HG03457 (cell line): ENCODE measurements around the gene APOBEC3F.
"Not testable (repeated sequence)": the region's sequence is repeated elsewhere in the genome, so short reads cannot be mapped to it uniquely, and the experiment has no call there.

Source experiments
- ATAC-seq: cut with Tn5 transposase; IDR thresholded peaks from one replicate; pipeline ENCODE4 v1.9.1; 2021; ENCODE audit warnings: moderate number of reproducible peaks; ENCODE audit not compliant: unreplicated experiment

APOBEC3F gene

DNA sequence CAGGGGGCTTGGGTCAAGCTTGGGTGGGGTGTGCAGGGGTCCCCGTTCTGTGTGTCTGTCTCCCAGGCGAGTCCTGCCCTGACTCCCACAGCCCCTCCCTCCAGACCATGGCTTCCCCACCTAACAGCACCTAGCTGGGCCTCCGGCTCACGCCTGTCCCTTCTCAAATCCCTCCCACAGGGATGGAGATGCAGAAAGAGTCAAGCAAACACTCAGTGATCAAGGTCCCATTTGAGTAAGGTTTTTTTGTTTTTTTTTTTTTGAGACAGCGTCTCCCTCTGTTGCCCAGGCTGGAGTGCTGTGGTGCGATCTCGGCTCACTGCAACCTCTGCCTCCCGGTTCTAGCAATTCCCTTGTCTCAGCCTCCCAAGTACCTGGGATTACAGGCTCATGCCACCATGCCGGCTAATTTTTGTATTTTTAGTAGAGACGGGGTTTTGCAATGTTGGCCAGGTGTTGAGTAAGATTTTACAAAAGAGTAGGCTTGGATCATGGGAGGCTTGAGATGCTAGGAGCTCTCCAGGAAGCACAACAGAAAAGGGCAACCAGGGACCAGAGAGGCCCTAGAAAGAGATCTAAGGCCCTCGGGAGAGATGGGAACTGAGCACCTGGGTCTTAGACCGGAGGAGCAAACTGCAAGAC is 14.0 kb upstream of the APOBEC3F start:
- ATAC-seq = no peak

DNA sequence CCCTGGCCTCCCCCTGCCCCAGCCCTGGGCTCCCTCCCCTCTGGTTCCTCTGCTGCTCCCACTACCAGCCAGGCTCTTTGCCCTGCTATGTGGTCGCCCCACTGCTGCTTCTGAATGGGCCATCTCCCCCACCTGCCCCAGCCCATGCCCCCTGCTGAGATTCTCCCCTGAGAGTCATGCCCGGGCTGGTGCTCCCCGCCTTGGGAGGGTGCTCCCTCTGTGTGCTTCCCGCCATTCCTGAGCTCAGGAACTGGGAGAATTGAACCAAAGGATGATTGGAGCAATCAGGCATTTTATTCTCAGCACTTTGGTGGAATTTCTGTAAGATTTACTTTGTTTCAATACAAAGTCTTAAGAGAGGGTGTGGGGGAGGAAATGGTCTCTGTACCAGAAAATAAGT is 12.9 kb upstream of the APOBEC3F start:
- ATAC-seq = no peak

DNA sequence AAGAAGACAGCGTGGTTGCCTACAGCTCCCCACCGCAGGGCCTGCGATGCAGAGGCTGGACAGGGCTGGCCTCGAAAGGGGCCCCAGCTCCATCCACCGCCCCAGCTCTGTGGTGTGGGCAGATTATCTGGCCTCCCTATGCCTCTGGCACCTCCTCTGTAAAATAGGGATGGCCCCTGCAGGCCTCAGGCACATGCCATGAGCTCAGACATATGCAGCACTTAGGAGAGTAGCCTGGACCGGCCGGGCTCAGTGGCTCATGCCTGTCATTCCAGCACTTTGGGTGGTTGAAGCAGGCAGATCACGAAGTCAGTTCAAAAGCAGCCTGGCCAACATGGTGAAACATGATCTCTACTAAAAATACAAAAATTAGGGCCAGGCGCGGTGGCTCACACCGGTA is 12.4 kb upstream of the APOBEC3F start:
- no peak for ATAC-seq

DNA sequence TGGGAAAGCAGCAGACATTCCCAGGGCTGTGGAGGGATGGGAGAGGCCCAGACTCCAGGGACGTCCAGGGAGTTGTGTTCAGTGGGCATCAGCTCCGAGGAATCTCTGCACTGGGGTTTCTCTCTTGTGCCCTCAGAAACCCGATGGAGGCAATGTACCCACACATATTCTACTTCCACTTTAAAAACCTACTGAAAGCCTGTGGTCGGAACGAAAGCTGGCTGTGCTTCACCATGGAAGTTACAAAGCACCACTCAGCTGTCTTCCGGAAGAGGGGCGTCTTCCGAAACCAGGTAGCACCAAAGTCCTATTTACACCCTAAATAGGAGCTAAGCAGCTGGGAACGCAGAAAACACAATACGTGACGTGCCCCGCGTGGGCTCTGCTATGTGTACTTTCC is 11.4 kb upstream of the APOBEC3F start:
- no peak for ATAC-seq

DNA sequence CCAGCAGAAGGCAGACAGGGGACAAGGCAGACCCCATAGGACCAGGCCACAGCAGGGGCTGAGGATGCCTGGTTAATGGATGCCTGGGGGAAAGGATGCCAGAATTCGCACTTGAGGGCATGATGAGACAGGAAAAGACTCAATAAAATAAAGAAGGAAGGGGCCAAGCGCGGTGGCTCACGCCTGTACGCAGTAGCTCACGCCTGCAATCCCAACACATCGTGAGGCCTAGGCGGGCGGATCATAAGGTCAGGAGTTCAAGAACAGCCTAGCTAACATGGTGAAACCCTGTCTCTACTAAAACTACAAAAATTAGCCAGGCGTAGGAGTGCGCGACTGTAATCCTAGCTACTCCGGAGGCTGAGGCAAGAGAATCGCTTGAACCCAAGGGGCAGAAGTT is 10.0 kb upstream of the APOBEC3F start:
- ATAC-seq = no peak

DNA sequence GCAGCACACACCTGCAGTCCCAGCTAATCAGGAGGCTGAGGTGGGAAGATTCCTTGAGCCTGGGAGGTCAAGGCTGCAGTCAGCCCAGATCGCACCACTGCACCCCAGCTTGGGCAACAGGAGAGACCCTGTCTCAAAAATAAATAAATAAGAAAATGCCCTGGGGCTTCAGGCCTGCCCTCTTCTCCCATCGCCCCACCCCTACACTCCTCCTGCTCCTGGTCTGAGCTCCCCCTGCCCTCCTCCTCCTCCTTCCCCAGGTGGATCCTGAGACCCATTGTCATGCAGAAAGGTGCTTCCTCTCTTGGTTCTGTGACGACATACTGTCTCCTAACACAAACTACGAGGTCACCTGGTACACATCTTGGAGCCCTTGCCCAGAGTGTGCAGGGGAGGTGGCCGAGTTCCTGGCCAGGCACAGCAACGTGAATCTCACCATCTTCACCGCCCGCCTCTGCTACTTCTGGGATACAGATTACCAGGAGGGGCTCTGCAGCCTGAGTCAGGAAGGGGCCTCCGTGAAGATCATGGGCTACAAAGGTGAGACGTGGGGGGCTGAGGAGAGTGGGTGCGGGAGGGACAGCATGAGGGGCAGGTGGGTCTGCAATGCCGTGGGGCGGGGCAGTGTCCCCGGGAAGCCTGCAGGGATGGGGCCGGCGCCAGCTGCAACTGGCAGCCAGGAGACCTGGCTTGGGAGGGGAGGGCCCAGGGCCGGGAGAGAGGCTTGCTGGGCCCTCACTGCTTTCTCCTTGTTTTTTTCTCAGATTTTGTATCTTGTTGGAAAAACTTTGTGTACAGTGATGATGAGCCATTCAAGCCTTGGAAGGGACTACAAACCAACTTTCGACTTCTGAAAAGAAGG is 9.0 kb upstream of the APOBEC3F start:
- ATAC-seq = not testable (repeated sequence)

DNA sequence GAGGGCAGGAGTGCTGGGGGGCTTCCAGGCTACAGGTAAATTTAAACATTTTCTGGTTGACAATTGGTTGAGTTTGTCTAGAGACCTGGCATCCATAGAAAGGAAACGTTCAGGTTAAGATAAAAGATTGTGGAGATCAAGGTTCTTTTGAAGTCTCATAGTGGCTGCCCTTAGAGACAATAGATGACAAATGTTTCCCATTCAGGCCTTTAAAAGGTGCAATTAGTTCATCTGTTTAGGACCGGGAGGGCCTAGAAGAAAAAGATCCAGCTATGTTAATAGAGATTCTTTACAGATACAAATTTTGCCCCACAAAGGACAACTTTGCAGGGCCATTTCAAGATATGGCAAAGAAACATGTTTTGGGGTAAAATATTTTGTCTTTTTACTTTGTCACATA is 3.6 kb upstream of the APOBEC3F start:
- ATAC-seq = not testable (repeated sequence)

DNA sequence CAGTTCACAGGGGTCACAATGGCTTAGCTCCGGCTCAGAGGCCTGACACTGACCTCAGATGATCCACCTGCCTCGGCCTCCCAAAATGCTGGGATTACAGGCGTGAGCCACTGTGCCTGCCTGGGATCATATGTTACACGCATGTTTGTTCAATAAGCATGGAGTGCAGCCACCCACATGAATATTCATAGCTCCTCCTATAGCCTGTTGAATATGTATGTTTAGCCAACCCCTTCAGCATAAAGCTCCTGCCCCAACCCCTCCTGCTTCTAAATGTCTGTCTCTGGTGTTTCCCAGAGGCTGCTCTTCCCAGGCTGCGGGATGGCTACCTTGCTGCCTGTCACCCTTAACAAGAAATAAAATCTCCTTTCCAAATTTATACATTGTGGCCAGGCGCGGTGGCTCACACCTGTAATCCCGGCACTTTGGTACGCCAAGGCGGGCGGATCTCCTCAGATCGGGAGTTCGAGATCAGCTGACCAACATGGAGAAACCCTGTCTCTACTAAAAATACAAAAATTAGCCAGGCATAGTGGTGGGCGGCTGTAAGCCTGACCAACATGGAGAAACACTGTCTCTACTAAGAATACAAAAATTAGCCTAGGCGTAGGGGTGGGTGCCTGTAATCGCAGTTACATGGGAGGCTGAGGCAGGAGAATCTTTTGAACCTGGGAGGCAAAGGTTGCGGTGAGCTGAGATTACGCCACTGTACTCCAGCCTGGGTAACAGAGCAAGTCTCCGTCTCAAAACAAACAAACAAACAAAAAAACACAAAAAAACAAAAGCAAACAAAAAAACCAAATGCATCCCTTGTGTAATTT is 1.1 kb upstream of the APOBEC3F start:
- no peak for ATAC-seq

DNA sequence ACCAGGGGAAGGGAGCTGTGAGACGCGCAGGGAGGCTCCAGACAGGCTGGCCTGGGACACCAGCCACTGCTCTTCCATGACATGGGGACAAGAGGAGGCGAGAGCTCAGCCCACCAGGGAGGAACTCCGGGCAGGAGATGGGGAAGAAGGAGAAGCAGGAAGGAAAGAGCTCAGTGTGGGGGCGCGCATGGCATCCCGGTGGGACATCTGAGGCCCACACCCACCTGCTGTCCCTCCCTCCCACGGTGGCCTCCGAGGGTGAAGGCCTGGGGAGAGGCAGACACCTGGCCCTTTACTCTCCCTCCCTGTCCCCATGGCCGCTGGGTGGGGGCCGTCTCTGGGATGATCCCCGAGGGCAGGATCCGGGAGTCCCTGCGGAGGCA is 518 bp upstream of the APOBEC3F start:
- ATAC-seq = not testable (repeated sequence)

DNA sequence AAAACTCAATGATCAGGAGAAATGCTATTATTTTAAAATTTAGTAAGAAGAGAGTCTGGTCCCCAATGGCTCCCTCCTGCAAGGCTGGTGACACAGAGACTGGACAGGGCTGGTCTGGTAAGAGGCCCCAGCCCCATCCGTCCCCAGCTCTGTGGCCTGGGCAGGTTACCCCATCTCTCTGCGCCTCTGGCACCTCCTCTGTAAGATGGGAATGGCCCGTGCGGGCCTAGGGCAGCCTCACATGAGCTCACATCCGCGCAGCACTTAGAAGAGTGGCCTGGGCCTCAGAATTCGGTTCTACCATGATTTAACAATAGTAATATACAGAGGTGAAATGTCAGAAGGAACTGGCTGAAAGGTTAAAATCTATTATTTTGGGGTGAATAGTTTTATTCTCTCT is 1.2 kb downstream of the APOBEC3F start:
- no peak for ATAC-seq

DNA sequence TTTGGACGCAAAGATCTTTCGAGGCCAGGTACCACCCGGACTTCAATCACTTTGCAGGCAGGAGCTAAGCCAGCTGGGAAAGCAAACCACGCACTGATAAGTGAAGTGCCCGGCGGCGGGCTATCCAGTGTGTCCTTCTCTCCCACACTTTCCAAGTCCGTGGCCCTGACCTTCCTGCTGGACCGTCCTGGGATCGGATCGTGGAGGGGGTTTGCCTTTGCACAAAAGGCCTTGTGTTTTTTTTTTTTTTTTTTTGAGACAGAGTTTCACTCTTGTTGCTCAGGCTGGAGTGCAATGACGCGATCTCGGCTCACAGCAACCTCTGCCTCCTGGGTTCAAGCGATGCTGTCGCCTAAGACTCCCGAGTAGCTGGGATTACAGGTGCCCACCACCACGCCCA is 2.4 kb downstream of the APOBEC3F start:
- ATAC-seq = not testable (repeated sequence)

DNA sequence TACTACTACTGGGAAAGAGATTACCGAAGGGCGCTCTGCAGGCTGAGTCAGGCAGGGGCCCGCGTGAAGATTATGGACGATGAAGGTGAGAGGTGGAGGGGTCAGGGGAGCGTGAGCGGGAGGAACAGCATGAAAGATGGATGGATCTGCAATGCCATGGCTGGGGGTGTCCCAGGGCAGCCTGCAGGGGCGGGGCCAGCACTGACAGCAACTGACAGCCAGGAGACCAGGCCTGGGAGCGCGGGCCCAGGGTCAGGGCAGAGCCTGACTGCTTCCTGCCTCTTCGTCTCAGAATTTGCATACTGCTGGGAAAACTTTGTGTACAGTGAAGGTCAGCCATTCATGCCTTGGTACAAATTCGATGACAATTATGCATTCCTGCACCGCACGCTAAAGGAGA is 4.5 kb downstream of the APOBEC3F start:
- ATAC-seq = not testable (repeated sequence)

DNA sequence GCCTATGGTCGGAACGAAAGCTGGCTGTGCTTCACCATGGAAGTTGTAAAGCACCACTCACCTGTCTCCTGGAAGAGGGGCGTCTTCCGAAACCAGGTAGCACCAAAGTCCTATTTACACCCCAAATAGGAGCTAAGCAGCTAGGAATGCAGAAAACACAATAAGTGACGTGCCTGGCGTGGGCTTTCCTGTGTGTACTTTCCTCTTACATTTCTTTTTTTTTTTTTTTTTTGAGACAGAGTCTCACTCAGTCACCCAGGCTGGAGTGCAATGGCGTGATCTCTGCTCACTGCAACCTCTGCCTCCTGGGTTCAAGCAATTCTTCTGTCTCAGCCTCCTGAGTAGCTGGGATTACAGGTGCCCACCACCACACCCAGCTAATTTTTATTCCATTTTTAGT is 8.8 kb downstream of the APOBEC3F start:
- not testable (repeated sequence) for ATAC-seq

DNA sequence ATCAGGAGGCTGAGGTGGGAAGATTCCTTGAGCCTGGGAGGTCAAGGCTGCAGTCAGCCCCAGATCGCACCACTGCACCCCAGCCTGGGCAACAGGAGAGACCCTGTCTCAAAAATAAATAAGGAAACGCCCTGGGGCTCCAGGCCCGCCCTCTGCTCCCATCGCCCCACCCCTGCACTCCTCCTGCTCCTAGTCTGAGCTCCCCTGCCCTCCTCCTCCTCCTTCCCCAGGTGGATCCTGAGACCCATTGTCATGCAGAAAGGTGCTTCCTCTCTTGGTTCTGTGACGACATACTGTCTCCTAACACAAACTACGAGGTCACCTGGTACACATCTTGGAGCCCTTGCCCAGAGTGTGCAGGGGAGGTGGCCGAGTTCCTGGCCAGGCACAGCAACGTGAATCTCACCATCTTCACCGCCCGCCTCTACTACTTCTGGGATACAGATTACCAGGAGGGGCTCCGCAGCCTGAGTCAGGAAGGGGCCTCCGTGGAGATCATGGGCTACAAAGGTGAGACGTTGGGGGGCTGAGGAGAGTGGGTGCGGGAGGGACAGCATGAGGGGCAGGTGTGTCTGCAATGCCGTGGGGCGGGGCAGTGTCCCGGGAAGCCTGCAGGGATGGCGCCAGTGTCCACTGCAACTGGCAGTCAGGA is 11.3 kb downstream of the APOBEC3F start:
- ATAC-seq = not testable (repeated sequence)

DNA sequence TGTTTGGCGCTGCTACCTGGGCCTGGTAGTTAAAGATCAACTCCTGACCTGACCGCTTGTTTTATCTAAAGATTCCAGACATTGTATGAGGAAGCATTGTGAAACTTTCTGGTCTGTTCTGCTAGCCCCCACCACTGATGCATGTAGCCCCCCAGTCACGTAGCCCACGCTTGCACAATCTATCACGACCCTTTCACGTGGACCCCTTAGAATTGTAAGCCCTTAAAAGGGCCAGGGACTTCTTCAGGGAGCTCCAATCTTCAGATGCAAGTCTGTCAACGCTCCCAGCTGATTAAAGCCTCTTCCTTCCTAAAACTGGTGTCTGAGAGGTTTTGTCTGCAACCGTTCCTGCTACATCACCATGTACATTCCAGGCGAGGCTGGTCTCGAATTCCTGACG is 15.0 kb downstream of the APOBEC3F start:
- ATAC-seq = no peak

DNA sequence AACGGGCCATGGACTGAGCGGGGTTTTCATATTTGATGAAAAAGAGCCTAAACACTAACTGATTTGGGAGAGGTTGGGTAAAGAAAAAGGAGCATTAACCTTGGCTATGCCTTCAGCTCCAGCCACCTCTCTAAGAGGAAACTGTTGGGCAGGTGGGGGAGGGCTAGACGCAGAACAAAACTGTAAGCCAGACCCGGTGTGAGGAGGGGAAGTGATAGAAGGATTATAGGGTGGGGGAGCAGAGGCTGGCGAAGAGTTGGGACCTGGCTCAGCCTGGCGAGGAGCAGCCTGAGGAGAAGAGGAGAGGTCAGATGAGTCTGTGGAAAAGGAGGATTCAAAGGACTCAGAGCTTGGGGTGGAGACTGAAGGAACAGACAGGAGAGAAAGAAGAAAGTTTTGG is 20.6 kb downstream of the APOBEC3F start:
- not testable (repeated sequence) for ATAC-seq

DNA sequence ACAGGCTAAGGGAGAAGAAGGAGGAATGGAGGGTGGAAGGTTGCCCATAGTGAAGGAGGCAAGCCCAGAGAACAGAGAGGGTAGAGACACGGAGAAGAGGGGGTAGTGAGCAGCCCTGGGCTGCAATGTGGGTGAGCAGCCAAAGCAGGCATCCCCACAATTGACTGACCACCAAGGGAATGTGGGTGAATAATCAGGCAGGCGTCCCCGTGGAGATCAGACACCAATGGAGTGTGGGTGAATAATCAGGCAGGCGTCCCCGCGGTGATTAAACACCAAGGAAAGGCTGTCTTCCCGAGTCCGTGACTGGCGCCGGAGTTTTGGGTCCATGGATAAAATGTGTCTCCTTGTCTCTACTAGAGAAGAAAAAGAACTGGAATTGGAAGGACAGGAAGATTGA is 21.3 kb downstream of the APOBEC3F start:
- not testable (repeated sequence) for ATAC-seq

DNA sequence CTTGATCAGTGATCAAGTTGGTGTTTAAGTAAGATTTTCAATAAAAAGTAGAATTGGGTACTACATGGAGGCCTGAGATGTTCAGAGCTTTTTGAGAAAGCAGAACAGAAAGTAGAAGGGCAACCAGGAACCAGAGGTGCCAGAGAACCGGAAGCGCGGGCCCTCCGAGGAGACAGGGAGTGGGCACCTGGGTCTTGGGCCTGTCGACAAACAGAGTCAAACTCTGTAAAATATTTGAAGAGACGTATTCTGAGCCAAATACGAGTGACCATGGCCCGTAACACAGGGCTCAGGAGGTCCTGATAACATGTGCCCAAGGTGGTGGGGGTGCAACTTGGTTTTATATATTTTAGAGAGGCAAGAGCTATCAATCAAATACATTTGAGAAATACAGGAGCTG is 23.2 kb downstream of the APOBEC3F start:
- ATAC-seq = not testable (repeated sequence)

DNA sequence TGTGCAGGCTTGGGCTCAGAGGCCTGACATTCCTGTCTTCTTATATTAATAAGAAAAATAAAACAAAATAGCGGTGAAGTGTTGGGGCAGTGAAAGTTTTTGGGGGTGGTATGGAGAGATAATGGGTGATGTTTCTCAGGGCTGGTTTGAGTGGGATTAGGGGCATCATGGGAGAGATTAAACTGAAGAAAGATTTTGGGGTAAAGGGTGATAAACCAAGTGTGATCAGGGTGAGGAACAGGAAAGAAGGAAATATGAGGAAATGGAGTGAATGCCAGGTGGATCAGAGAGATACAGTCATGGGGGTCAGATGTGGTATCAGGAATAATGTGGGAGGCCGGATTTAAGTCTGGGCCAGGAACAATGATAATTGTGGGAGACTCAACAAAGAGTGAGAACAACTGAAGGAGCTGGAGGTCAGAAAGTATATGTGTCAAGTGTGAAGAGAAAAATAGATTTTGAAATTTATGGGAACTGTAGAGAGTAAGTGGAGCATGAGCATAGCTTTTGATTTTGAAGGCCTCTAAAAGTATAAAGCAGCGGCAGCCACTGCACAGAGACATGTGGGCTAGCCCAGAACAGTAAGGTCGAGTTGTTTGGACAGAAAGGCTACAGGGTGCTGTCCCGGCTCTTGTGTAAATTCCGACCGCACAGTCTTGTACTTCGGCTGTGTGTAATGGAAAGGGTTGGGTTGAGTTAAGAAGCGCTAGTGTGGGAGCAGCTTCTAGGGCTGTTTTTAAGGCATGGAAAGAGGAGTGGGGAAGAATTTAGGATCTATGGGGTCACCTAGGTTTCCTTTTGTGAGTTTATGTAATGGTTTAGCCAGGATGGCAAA is 26.0 kb downstream of the APOBEC3F start:
- not testable (repeated sequence) for ATAC-seq
